Esophagus (tissue), 2 donors: Measurements from ENCODE around the gene DNAH6. TPM values are rescaled to one million over a fixed set of nuclear protein-coding genes. Genes with fewer than 3 reads are reported as not detected.

Source experiments
- H3K27ac ChIP-seq, 2 donors: one replicate each; pipeline ENCODE4 v1.5.1; 2013; ENCODE audit warnings: low read depth in 2 of 2, mild to moderate bottlenecking in 2 of 2, inconsistent platforms in 1 of 2, low read length in 1 of 2, moderate library complexity in 1 of 2
- H3K27me3 ChIP-seq, 2 donors: one replicate each; pipeline ENCODE4 v1.6.1; 2013; ENCODE audit warnings: low read length in 2 of 2, control low read depth in 1 of 2, mild to moderate bottlenecking in 1 of 2; ENCODE audit not compliant: insufficient read depth in 2 of 2, control insufficient read depth in 1 of 2
- H3K36me3 ChIP-seq, 2 donors: one replicate each; pipeline ENCODE4 v1.6.1; 2013; ENCODE audit warnings: low read length in 1 of 2; ENCODE audit not compliant: control insufficient read depth in 2 of 2, insufficient read depth in 2 of 2
- H3K4me1 ChIP-seq, 2 donors: one replicate each; pipeline ENCODE4 v1.6.1; 2013; ENCODE audit warnings: low read length in 1 of 2; ENCODE audit not compliant: control insufficient read depth in 2 of 2, insufficient read depth in 2 of 2
- H3K4me3 ChIP-seq, 2 donors: one replicate each; pipeline ENCODE4 v1.5.1; 2013; ENCODE audit warnings: low read length in 2 of 2, mild to moderate bottlenecking in 2 of 2, low read depth in 1 of 2, moderate library complexity in 1 of 2
- H3K9me3 ChIP-seq, 2 donors: one replicate each; pipeline ENCODE4 v1.6.1; 2013; ENCODE audit warnings: mild to moderate bottlenecking in 2 of 2, low read depth in 1 of 2, low read length in 1 of 2, moderate library complexity in 1 of 2; ENCODE audit not compliant: control insufficient read depth in 2 of 2, insufficient read depth in 1 of 2
- WGBS, 2 donors: extraction: QIAGEN DNeasy Blood & Tissue Kit; methylation state at CpG; one replicate each; pipeline ENCODE4 v1.1.7; 2013; 5-methylcytosine and 5-hydroxymethylcytosine counted together
- polyA plus RNA-seq, 2 donors: library from polyadenylated mRNA; stranded (reverse); fragments of 200-250 nt; gene quantifications; one replicate each; pipeline ENCODE4 v1.2.3, GENCODE V29; 2013
- donor health status: healthy with polysubstance abuse.
- donor health status: Bipolar disorder and iron deficiency.

DNAH6 gene
- polyA plus RNA-seq, 2 donors = 0.06 to 0.10 TPM

GRCh38 chr2:84700006-84700405 lies 183.7 kb downstream of the DNAH6 start:
- no peaks in the 10 kb centered on the region for H3K4me1 ChIP-seq
- no peak overlapping the region for H3K27ac ChIP-seq
- H3K4me3 ChIP-seq = no peak overlapping the region
- WGBS, 2 donors = 86 to 91% methylated on average over 3 of the region's 3 CpGs
- H3K27me3 ChIP-seq = no peaks in the 10 kb centered on the region
- no peaks in the 10 kb centered on the region for H3K9me3 ChIP-seq
- H3K36me3 ChIP-seq = no peaks in the 10 kb centered on the region

GRCh38 chr2:84701880-84702279 lies 185.6 kb downstream of the DNAH6 start:
- H3K36me3 ChIP-seq = no peaks in the 10 kb centered on the region
- no peak overlapping the region for H3K4me3 ChIP-seq
- no peak overlapping the region for H3K27ac ChIP-seq
- no peaks in the 10 kb centered on the region for H3K4me1 ChIP-seq
- no peaks in the 10 kb centered on the region for H3K27me3 ChIP-seq
- WGBS, 2 donors = 34 to 52% methylated on average over 1 of the region's 1 CpG
- no peaks in the 10 kb centered on the region for H3K9me3 ChIP-seq

GRCh38 chr2:84702941-84703340 lies 186.6 kb downstream of the DNAH6 start:
- Histone ChIP-seq H3K27ac (no peak overlapping the region), H3K9me3 (no peaks in the 10 kb centered on the region), H3K36me3 (no peaks in the 10 kb centered on the region), H3K4me1 (no peaks in the 10 kb centered on the region), H3K27me3 (no peaks in the 10 kb centered on the region), H3K4me3 (no peak overlapping the region)
- WGBS, 2 donors = 86% methylated on average over 3 of the region's 3 CpGs

GRCh38 chr2:84703831-84704230 lies 187.5 kb downstream of the DNAH6 start:
- Histone ChIP-seq H3K9me3 (no peaks in the 10 kb centered on the region), H3K36me3 (no peaks in the 10 kb centered on the region), H3K4me3 (no peak overlapping the region), H3K27me3 (no peaks in the 10 kb centered on the region), H3K4me1 (no peaks in the 10 kb centered on the region), H3K27ac (no peak overlapping the region)
- 81 to 84% methylated on average over 2 of the region's 2 CpGs for WGBS, 2 donors

GRCh38 chr2:84704505-84705244 lies 188.4 kb downstream of the DNAH6 start:
- Histone ChIP-seq H3K27me3 (no peaks in the 10 kb centered on the region), H3K4me1 (no peaks in the 10 kb centered on the region), H3K27ac (no peak overlapping the region), H3K4me3 (no peak overlapping the region), H3K9me3 (no peaks in the 10 kb centered on the region), H3K36me3 (no peaks in the 10 kb centered on the region)
- WGBS, 2 donors = 72 to 80% methylated on average over 6 of the region's 6 CpGs

GRCh38 chr2:84705858-84706257 lies 189.6 kb downstream of the DNAH6 start:
- WGBS, 2 donors = 79 to 85% methylated on average over 2 of the region's 2 CpGs
- no peaks in the 10 kb centered on the region for H3K36me3 ChIP-seq
- H3K27me3 ChIP-seq = no peaks in the 10 kb centered on the region
- H3K4me1 ChIP-seq = no peaks in the 10 kb centered on the region
- H3K4me3 ChIP-seq = no peak overlapping the region
- H3K27ac ChIP-seq = no peak overlapping the region
- no peaks in the 10 kb centered on the region for H3K9me3 ChIP-seq

- Histone ChIP-seq H3K27ac (no peak overlapping the region), H3K27me3 (no peaks in the 10 kb centered on the region), H3K4me1 (no peaks in the 10 kb centered on the region), H3K4me3 (no peak overlapping the region), H3K9me3 (no peaks in the 10 kb centered on the region), H3K36me3 (no peaks in the 10 kb centered on the region)
Measured at GRCh38 chr2:84708442-84708841, 192.1 kb downstream of the DNAH6 start.

GRCh38 chr2:84711651-84712050 lies 195.4 kb downstream of the DNAH6 start:
- Histone ChIP-seq H3K36me3 (no peaks in the 10 kb centered on the region), H3K27me3 (no peaks in the 10 kb centered on the region), H3K9me3 (no peaks in the 10 kb centered on the region), H3K4me3 (no peak overlapping the region), H3K27ac (no peak overlapping the region), H3K4me1 (no peaks in the 10 kb centered on the region)
- 71 to 81% methylated on average over 1 of the region's 1 CpG for WGBS, 2 donors

GRCh38 chr2:84713441-84713840 lies 197.1 kb downstream of the DNAH6 start:
- Histone ChIP-seq H3K27ac (no peak overlapping the region), H3K9me3 (no peaks in the 10 kb centered on the region), H3K4me1 (no peaks in the 10 kb centered on the region), H3K4me3 (no peak overlapping the region), H3K27me3 (no peaks in the 10 kb centered on the region), H3K36me3 (no peaks in the 10 kb centered on the region)
- WGBS, 2 donors = 97 to 98% methylated on average over 3 of the region's 3 CpGs

- H3K4me3 ChIP-seq = no peak overlapping the region
Measured at GRCh38 chr2:84716564-84716963, 200.3 kb downstream of the DNAH6 start.

More at GRCh38 chr2:84716564-84716963, 200.3 kb downstream of the DNAH6 start:
- H3K4me1 ChIP-seq = no peaks in the 10 kb centered on the region
- no peak overlapping the region for H3K27ac ChIP-seq
- no peaks in the 10 kb centered on the region for H3K9me3 ChIP-seq
- WGBS, 2 donors = 52 to 63% methylated on average over 2 of the region's 2 CpGs
- no peaks in the 10 kb centered on the region for H3K36me3 ChIP-seq
- no peaks in the 10 kb centered on the region for H3K27me3 ChIP-seq
